Caki2 (cell line): Measurements from ENCODE around the gene CYTL1. TPM values are rescaled to one million over a fixed set of nuclear protein-coding genes. Genes with fewer than 3 reads are reported as not detected.
"Not testable (repeated sequence)": the region's sequence is repeated elsewhere in the genome, so short reads cannot be mapped to it uniquely, and the experiment has no call there.

Source experiments
- DNase-seq: peaks from one replicate; pipeline ENCODE4 v3.0.0-alpha.2; 2015; ENCODE audit warnings: low read depth
- in situ Hi-C: cut with HindIII; loops from 2 replicates; pipeline ENCODE4 v1.10.0; 2016; ENCODE audit warnings: low sequenced_read_pairs, low pct_unique_long_range_greater_than_20kb, mixed read lengths
- total RNA-seq: library from RNA; depleted of rRNA; stranded (reverse); fragments of >200 nt; shearing (Covaris generic); gene quantifications from 2 replicates; pipeline ENCODE4 v1.2.3, GENCODE V29; 2014; ENCODE audit warnings: low replicate concordance

CYTL1 gene
- total RNA-seq, 1 experiment from 2014 or later, result not detected

GRCh38 chr4:5012244-5012898 is 6.9 kb downstream of the CYTL1 start:
- DNase-seq, result no peak
- in situ Hi-C loops, result no loop called here

- no peak for DNase-seq
These were observed 8.3 kb downstream of the CYTL1 start for GRCh38 chr4:5010984-5011383.

DNA sequence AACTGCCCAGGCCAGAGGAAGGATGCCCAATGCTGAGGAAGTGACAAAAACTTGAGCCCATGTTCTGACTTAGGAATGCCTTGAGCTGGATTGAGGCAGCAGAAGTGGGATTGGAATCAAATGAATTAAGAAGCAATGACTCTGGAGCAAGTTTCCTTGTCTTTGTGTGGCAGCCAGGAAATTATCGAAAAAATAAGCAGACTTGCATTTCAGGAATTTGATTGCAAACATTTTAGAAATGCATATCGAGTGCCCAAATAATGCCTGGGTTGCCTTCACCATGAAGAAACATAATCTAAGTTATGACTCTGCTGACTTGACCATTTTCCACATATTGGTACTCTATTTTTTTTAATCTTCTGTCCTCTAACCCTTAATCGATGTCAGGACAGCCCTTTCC is 9.5 kb downstream of the CYTL1 start:
- no peak for DNase-seq
- in situ Hi-C loops, result no loop called here

More at GRCh38 chr4:5010984-5011383, 8.3 kb downstream of the CYTL1 start:
- in situ Hi-C loops, result no loop called here

GRCh38 chr4:5006932-5007331 is 12.3 kb downstream of the CYTL1 start:
- DNase-seq, in situ Hi-C loops: not testable (repeated sequence)

GRCh38 chr4:5004496-5004895 is 14.8 kb downstream of the CYTL1 start:
- no peak for DNase-seq
- in situ Hi-C loops, result no loop called here

DNA sequence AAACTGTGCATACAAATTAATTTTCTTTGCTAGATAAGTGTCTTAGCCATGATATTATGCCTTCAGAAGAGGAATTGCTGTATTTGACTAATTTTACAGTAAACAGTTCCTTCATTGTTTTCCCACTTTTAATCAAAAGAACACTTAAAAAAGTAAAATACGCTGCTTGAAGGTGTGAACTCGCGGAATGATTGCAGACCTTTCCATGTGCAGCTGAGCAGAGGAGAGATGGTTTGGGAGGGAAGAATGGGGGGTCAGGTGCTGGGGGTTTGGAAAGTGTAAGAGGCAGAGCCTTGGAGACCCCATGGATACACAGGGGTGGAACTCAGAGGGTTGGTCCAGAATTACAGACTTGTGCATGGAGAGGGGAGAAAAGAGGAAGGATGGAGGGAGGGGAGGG is 15.3 kb downstream of the CYTL1 start:
- in situ Hi-C loops, result no loop called here
- no peak for DNase-seq

DNA sequence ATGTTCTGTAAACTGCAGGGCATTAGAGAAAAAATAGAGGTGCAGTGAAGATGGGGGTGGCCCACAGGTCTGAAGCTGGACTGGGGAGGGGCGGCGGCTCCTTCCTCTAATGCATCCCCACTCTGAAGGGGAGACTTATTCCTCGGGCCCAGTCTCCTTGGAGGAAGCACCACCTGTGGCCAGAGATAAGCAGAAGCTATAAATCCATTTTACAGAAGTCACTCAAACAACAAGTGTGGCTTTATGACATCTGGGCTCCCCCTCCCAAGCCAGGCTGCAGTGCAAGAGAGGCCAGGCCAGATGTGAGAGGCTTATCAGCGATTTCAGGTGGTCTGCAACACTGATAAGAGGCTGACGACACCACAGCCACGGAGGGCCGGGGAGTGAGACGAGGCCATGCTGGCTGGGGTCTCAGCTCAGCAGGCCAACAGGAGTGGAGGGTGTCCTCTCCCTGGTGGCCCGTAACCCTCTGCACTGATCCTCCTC is 15.8 kb downstream of the CYTL1 start:
- in situ Hi-C loops, result no loop called here
- DNase-seq, result no peak

- in situ Hi-C loops, DNase-seq: not testable (repeated sequence)
These were observed 17.6 kb downstream of the CYTL1 start for GRCh38 chr4:5001641-5002040.

DNA sequence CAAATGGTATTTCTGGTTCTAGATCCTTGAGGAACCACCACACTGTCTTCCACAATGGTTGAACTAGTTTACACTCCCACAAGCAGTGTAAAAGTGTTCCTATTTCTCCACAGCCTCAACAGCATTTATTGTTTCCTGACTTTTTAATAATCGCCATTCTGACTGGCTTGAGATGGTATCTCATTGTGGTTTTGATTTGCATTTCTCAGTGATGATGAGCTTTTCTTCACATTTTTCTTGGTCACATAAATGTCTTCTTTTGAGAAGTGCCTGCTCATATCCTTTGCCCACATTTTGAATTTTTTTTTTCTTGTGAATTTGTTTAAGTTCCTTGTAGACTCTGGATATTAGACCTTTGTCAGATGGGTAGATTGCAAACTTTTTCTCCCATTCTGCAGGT is 22.3 kb downstream of the CYTL1 start:
- DNase-seq, in situ Hi-C loops: not testable (repeated sequence)

DNA sequence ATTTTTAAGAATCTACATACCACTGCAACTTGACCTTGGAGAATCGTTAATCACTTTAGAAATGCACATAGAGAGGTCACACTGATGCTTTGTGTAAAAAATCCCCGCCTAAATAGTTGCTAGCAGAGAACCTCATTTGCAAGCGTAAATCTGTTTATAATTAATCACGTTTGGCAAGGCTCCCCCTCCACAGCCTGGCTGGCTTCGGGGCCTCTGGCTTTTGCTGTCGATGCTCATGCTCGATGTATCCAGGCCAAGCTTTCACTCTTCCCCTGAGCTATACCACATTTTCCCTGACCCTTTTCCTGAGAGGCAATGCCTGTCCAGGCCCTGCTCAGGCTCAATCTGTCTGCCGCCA is 23.4 kb downstream of the CYTL1 start:
- in situ Hi-C loops, result no loop called here
- no peak for DNase-seq

DNA sequence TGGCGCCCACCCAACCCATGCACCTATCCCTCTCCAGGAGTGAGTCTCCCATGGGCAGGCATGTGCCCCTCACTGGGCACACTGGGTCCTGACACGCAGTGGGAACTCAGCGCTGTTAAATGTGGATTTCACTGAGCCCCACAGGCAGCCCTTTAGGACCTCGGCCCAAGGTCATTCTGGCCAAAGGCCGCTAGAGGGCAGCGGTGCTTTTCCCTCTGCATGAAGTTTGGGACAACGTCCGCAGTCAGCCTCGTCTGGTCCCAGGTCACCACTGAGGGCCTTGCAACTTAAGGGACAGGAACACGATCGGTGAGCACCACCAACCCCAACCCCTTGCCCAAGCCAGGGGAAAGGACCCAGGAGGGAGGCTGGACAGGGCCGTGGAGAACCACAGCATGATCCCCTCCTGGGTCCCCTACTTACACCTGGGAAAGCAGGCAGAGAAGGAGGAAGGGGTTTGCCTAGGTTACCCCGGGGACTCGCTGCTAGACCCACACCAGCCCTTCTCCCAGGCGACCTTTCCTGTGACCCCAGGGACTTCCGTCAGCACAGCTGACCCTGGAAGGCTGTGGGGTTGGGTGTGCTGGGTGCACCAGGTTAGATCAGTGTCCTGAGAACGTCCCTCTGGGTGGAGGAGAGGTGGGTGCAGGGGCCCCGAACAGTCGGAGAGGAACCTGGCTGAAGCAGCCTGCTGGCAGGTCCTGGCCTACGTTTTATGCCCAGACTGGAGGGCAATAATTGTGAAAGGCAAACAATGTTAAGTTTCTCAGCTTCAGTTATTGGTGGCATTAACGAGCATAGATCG is 24.0 kb downstream of the CYTL1 start:
- DNase-seq, result peak; percentile 47
- in situ Hi-C loops, result no loop called here

DNA sequence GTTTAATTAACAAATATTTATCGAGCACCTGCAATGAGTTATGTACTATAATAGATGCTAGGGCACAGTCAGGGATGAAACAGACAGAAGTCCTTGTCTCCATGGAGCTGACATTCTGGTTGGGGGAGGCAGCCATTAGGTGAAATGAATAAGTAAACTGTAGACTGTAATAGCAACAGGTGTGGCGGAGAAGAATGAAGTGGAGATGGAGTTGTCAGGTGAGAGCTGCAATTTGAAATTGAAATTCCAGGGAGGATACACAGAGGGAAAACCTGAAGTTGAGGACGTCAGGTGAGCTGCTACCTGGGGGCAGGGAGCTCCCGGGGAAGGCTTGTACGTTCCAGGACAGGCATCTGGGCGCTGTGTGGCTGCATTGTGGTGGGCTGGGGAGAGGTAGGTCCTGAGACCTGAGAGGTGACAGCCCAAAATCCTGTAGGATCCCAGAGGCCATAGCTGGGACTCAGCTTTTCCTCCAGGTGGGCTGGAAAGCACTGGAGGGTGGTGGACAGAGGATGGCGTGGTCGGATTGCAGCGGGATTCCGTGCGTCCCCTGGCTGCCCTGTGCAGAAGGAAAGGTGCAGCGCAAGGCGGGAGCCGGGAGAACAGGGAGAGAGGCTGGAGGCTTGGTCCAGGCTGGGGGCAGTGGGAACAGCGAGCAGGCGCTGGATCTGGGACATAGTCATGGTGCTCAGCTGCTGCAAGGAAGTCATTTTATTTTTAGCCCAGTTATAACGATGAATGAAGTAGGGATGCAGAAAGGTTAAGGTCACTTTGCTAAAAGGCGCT is 24.8 kb downstream of the CYTL1 start:
- in situ Hi-C loops, result no loop called here

GRCh38 chr4:4992833-4993232 is 26.4 kb downstream of the CYTL1 start:
- DNase-seq, result no peak
- in situ Hi-C loops, result no loop called here

More for the DNA sequence above, 24.8 kb downstream of the CYTL1 start:
- no peak for DNase-seq

GRCh38 chr4:4991541-4992099 is 27.6 kb downstream of the CYTL1 start:
- no peak for DNase-seq
- in situ Hi-C loops, result no loop called here

- peak; percentile 91 for DNase-seq
These were observed 28.3 kb downstream of the CYTL1 start for GRCh38 chr4:4990857-4991540.

DNA sequence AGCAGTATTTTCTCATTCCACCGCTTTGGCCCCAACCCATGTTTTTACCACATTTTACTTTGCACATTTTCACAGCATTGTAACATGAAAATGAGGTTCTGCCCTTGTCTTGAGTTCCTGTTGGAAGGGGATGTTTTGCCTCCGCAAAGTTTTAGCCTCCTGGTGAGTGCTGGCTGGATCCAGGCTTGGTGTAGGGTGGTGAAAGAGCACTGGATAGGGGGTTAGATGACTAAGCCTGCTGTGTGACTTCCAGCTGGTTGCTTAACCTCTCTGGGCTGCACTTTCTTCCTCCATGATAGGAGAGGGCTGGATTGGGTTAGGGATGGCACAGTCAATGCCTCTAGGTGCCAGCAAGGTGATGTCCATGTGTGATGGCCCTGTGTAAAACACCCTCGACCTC is 28.9 kb downstream of the CYTL1 start:
- in situ Hi-C loops, result no loop called here
- no peak for DNase-seq

More at GRCh38 chr4:4990857-4991540, 28.3 kb downstream of the CYTL1 start:
- in situ Hi-C loops, result no loop called here

DNA sequence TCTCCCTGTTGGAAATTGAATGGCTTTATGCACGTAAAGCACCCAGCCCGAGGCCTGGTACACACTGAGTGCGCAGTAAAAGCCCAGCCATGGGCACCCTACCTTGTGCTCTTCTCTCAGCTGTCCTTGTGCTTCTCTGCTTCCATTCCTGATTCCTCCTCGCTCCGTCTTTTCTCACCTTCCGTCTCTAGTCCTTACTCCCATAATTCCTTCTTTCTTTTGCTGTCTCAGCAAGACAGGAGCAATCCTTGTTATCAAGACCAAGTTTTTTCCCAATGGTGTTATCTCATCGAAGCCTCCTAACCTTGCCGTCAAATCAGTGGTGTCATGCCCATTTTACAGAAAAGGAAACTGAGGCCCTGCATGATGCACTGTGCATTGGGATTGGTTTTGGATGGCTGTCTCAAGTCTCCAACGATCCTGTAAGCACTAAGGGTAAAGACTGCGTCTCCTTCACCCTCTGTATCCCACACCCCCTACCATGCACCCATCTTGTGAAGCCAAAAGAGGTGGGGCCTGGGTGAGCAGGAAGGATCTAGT is 30.1 kb downstream of the CYTL1 start:
- DNase-seq, result no peak
- in situ Hi-C loops, result no loop called here

GRCh38 chr4:4987656-4988055 is 31.6 kb downstream of the CYTL1 start:
- no peak for DNase-seq
- in situ Hi-C loops, result no loop called here
